Esophagus (tissue), 2 donors: ENCODE measurements around the gene EXOC6B. TPM values are rescaled to one million over a fixed set of nuclear protein-coding genes. Genes with fewer than 3 reads are reported as not detected.

Source experiments
- H3K27ac ChIP-seq, 2 donors: one replicate each; pipeline ENCODE4 v1.5.1; 2013; ENCODE audit warnings: low read depth in 2 of 2, mild to moderate bottlenecking in 2 of 2, inconsistent platforms in 1 of 2, low read length in 1 of 2, moderate library complexity in 1 of 2
- H3K27me3 ChIP-seq, 2 donors: one replicate each; pipeline ENCODE4 v1.6.1; 2013; ENCODE audit warnings: low read length in 2 of 2, control low read depth in 1 of 2, mild to moderate bottlenecking in 1 of 2; ENCODE audit not compliant: insufficient read depth in 2 of 2, control insufficient read depth in 1 of 2
- H3K36me3 ChIP-seq, 2 donors: one replicate each; pipeline ENCODE4 v1.6.1; 2013; ENCODE audit warnings: low read length in 1 of 2; ENCODE audit not compliant: control insufficient read depth in 2 of 2, insufficient read depth in 2 of 2
- H3K4me1 ChIP-seq, 2 donors: one replicate each; pipeline ENCODE4 v1.6.1; 2013; ENCODE audit warnings: low read length in 1 of 2; ENCODE audit not compliant: control insufficient read depth in 2 of 2, insufficient read depth in 2 of 2
- H3K4me3 ChIP-seq, 2 donors: one replicate each; pipeline ENCODE4 v1.5.1; 2013; ENCODE audit warnings: low read length in 2 of 2, mild to moderate bottlenecking in 2 of 2, low read depth in 1 of 2, moderate library complexity in 1 of 2
- H3K9me3 ChIP-seq, 2 donors: one replicate each; pipeline ENCODE4 v1.6.1; 2013; ENCODE audit warnings: mild to moderate bottlenecking in 2 of 2, low read depth in 1 of 2, low read length in 1 of 2, moderate library complexity in 1 of 2; ENCODE audit not compliant: control insufficient read depth in 2 of 2, insufficient read depth in 1 of 2
- WGBS, 2 donors: extraction: QIAGEN DNeasy Blood & Tissue Kit; methylation state at CpG; one replicate each; pipeline ENCODE4 v1.1.7; 2013; 5-methylcytosine and 5-hydroxymethylcytosine counted together
- polyA plus RNA-seq, 2 donors: library from polyadenylated mRNA; stranded (reverse); fragments of 200-250 nt; gene quantifications; one replicate each; pipeline ENCODE4 v1.2.3, GENCODE V29; 2013
- donor health status: healthy with polysubstance abuse.
- donor health status: Bipolar disorder and iron deficiency.

EXOC6B gene
- polyA plus RNA-seq, 2 donors: 6.0 to 8.4 TPM

GRCh38 chr2:72638600-72639211 lies 187.1 kb downstream of the EXOC6B start:
- no peaks in the 10 kb centered on the region for H3K36me3 ChIP-seq
- H3K4me1 ChIP-seq: no peaks in the 10 kb centered on the region
- no peak overlapping the region for H3K27ac ChIP-seq
- H3K9me3 ChIP-seq: no peaks in the 10 kb centered on the region
- no peak overlapping the region for H3K4me3 ChIP-seq
- 89 to 90% methylated on average over 6 of the region's 6 CpGs for WGBS, 2 donors
- H3K27me3 ChIP-seq: no peaks in the 10 kb centered on the region

- H3K27me3 ChIP-seq: no peaks in the 10 kb centered on the region
- no peak overlapping the region for H3K27ac ChIP-seq
- H3K9me3 ChIP-seq: no peaks in the 10 kb centered on the region
- no peaks in the 10 kb centered on the region for H3K4me1 ChIP-seq
- no peaks in the 10 kb centered on the region for H3K36me3 ChIP-seq
- WGBS, 2 donors: 81 to 88% methylated on average over 3 of the region's 3 CpGs
- H3K4me3 ChIP-seq: no peak overlapping the region
Measured at GRCh38 chr2:72636210-72636609, 189.6 kb downstream of the EXOC6B start.

- Histone ChIP-seq H3K27me3 (no peaks in the 10 kb centered on the region), H3K9me3 (no peaks in the 10 kb centered on the region), H3K4me3 (no peak overlapping the region), H3K4me1 (no peaks in the 10 kb centered on the region), H3K27ac (no peak overlapping the region), H3K36me3 (no peaks in the 10 kb centered on the region)
- 53 to 57% methylated on average over 2 of the region's 2 CpGs for WGBS, 2 donors
Measured at GRCh38 chr2:72630767-72631166, 195.1 kb downstream of the EXOC6B start.

GRCh38 chr2:72629062-72629461 lies 196.8 kb downstream of the EXOC6B start:
- H3K27me3 ChIP-seq: no peaks in the 10 kb centered on the region
- no peak overlapping the region for H3K4me3 ChIP-seq
- H3K9me3 ChIP-seq: no peaks in the 10 kb centered on the region
- H3K4me1 ChIP-seq: no peaks in the 10 kb centered on the region
- H3K27ac ChIP-seq: no peak overlapping the region
- H3K36me3 ChIP-seq: no peaks in the 10 kb centered on the region
- WGBS, 2 donors: 86 to 90% methylated on average over 1 of the region's 1 CpG

- 93 to 95% methylated on average over 1 of the region's 1 CpG for WGBS, 2 donors
- Histone ChIP-seq H3K27me3 (no peaks in the 10 kb centered on the region), H3K27ac (no peak overlapping the region), H3K36me3 (no peaks in the 10 kb centered on the region), H3K4me1 (no peaks in the 10 kb centered on the region), H3K9me3 (no peaks in the 10 kb centered on the region), H3K4me3 (no peak overlapping the region)
Measured at GRCh38 chr2:72627083-72627482, 198.8 kb downstream of the EXOC6B start.

DNA sequence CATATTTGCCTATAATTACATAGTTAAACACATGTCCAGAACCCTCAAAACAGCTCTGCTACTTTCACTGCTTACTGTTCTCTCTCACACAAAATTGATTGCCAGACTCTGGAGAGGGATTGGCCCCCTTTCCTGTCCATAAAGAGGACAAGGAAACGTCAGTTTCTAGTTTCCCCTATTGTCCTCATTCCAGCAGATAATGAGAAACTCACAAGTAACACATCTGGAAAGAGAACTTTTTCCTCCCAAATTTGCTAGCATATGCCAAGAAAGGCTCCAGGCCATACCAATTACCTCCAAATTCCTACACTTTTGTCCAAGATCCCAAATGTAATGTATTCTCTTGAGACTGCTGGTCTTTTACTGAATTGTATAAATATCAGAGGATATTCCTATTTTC lies 200.5 kb downstream of the EXOC6B start:
- no peak overlapping the region for H3K27ac ChIP-seq
- no peaks in the 10 kb centered on the region for H3K4me1 ChIP-seq
- H3K9me3 ChIP-seq: no peaks in the 10 kb centered on the region
- H3K36me3 ChIP-seq: no peaks in the 10 kb centered on the region
- no peaks in the 10 kb centered on the region for H3K27me3 ChIP-seq
- H3K4me3 ChIP-seq: no peak overlapping the region
- 38 to 64% methylated on average over 1 of the region's 1 CpG for WGBS, 2 donors

- no peaks in the 10 kb centered on the region for H3K4me1 ChIP-seq
- no peak overlapping the region for H3K27ac ChIP-seq
- H3K36me3 ChIP-seq: no peaks in the 10 kb centered on the region
- H3K27me3 ChIP-seq: no peaks in the 10 kb centered on the region
- no peak overlapping the region for H3K4me3 ChIP-seq
- no peaks in the 10 kb centered on the region for H3K9me3 ChIP-seq
Measured at GRCh38 chr2:72623481-72623880, 202.4 kb downstream of the EXOC6B start.

DNA sequence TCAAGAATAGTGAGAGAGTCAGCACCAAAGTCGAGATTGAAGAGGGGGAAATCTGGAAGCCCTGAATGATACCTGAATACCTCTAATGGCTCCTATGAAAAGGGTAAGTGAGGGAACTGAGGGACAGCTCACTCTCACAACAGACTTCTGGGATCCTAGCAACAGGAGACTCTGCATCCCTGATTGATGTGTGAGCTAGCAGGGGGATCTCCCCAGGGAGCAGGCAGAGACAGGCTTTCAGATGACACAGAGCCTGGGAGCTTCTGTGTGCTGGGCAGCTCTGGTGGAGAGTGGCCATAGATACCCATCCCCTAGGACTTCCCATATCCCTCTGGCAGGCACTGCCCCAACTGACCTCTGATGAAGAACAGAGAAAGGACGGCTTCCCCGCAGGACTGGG lies 206.2 kb downstream of the EXOC6B start:
- H3K27ac ChIP-seq: no peak overlapping the region
- H3K4me3 ChIP-seq: no peak overlapping the region
- no peaks in the 10 kb centered on the region for H3K27me3 ChIP-seq
- no peaks in the 10 kb centered on the region for H3K4me1 ChIP-seq
- H3K36me3 ChIP-seq: no peaks in the 10 kb centered on the region
- 85 to 92% methylated on average over 3 of the region's 3 CpGs for WGBS, 2 donors
- H3K9me3 ChIP-seq: no peaks in the 10 kb centered on the region

DNA sequence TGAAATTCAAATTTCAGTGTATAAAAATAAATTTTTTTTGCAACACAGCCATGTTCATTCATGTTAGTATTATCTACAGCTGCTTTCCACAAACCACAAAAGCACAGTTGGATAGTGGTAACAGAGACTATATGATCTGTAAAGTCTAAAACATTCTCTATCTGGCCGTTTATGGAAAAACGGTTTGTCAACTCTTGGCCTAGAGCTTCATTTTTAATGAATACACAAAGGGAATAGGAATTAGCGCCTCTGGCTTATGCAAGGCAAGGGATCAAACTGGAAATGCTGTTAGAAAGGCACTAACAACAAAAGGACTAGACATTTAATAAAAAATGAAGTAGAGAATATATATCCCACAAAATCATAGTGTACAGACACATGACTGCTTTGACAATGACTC lies 211.9 kb downstream of the EXOC6B start:
- WGBS, 2 donors: 56 to 77% methylated on average over 3 of the region's 3 CpGs
- H3K4me3 ChIP-seq: no peak overlapping the region

DNA sequence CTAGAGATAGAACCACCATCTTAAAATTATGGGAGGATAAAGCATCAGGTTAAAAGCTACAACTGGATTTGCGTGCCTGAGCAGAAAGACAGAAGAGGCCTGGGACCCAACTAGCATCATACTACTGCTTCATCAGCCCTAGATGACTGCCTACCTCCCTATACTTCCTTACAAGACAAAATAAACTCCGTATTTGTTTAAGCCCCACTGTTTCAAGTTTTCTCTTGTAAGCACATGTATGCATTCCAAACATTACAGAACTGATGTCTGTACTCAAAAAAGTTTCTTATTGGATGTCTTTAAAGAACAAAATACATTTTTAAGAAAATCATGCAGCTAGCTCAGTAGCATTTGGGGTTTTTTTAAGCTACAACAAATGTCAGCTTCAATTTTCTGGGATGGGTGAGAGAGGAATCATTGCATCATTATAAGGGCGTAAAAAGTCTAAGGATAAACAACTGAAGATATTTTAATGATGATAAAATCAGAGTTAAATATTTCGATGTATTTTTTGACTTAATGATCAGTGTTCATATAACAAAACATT lies 213.1 kb downstream of the EXOC6B start:
- Histone ChIP-seq H3K4me3 (no peak overlapping the region), H3K4me1 (no peaks in the 10 kb centered on the region), H3K9me3 (no peaks in the 10 kb centered on the region), H3K27ac (no peak overlapping the region), H3K36me3 (no peaks in the 10 kb centered on the region), H3K27me3 (no peaks in the 10 kb centered on the region)
- 69 to 80% methylated on average over 4 of the region's 4 CpGs for WGBS, 2 donors

More for the DNA sequence above, 211.9 kb downstream of the EXOC6B start:
- H3K9me3 ChIP-seq: no peaks in the 10 kb centered on the region
- H3K36me3 ChIP-seq: no peaks in the 10 kb centered on the region
- H3K4me1 ChIP-seq: no peaks in the 10 kb centered on the region
- H3K27ac ChIP-seq: no peak overlapping the region
- H3K27me3 ChIP-seq: no peaks in the 10 kb centered on the region
